NOMO-1 treated with DMSO at 0.1 percent for 48 hours (cell line): ENCODE measurements around the gene RRP1B.
"Not testable (repeated sequence)": the region's sequence is repeated elsewhere in the genome, so short reads cannot be mapped to it uniquely, and the experiment has no call there.

Experiments
- DNase-seq: peaks from one replicate; lab custom pipeline; 2025; ENCODE audit not compliant: unreplicated experiment; lab: John Stamatoyannopoulos, UW

Gene RRP1B

GRCh38 chr21:43639470-43640353 is 19.6 kb upstream of the RRP1B start:
- peak; percentile 40 for DNase-seq

GRCh38 chr21:43640400-43640799 is 19.0 kb upstream of the RRP1B start:
- no peak for DNase-seq

GRCh38 chr21:43643193-43643592 is 16.2 kb upstream of the RRP1B start:
- no peak for DNase-seq

- DNase-seq: no peak
These were observed 15.3 kb upstream of the RRP1B start for GRCh38 chr21:43644071-43644470.

GRCh38 chr21:43644609-43645008 is 14.8 kb upstream of the RRP1B start:
- no peak for DNase-seq

- peak; percentile 92 for DNase-seq
These were observed 14.0 kb upstream of the RRP1B start for GRCh38 chr21:43645136-43645891.

- no peak for DNase-seq
These were observed 13.4 kb upstream of the RRP1B start for GRCh38 chr21:43645976-43646375.

- peak; percentile 82 for DNase-seq
These were observed 12.7 kb upstream of the RRP1B start for GRCh38 chr21:43646550-43647260.

GRCh38 chr21:43648171-43648570 is 11.2 kb upstream of the RRP1B start:
- DNase-seq: no peak

GRCh38 chr21:43651926-43652325 is 7.4 kb upstream of the RRP1B start:
- not testable (repeated sequence) for DNase-seq

- DNase-seq: no peak
These were observed 6.7 kb upstream of the RRP1B start for GRCh38 chr21:43652616-43653015.

GRCh38 chr21:43653626-43654025 is 5.7 kb upstream of the RRP1B start:
- no peak for DNase-seq

- DNase-seq: no peak
These were observed 4.4 kb upstream of the RRP1B start for GRCh38 chr21:43654806-43655489.

GRCh38 chr21:43657355-43658087 is 1.8 kb upstream of the RRP1B start:
- DNase-seq: no peak

- DNase-seq: no peak
These were observed 1.1 kb upstream of the RRP1B start for GRCh38 chr21:43658088-43658741.

GRCh38 chr21:43658769-43659135 is 608 bp upstream of the RRP1B start:
- no peak for DNase-seq

GRCh38 chr21:43662286-43662685 is 2.9 kb downstream of the RRP1B start:
- DNase-seq: no peak

GRCh38 chr21:43663033-43663432 is 3.7 kb downstream of the RRP1B start:
- no peak for DNase-seq

- no peak for DNase-seq
These were observed 5.0 kb downstream of the RRP1B start for GRCh38 chr21:43664358-43664757.

GRCh38 chr21:43665879-43666278 is 6.5 kb downstream of the RRP1B start:
- DNase-seq: no peak
